Activated T-helper 9 cell treated with anti-CD3 and anti-CD28 coated beads, Interleukin-2, amount 50 U/mL, for 16 hours (primary cell): ENCODE results near the gene GLI2.

Experiments
- DNase-seq: peaks from one replicate; pipeline ENCODE4 v3.0.0-alpha.2; 2020; ENCODE audit warnings: low read depth

Gene GLI2

DNA sequence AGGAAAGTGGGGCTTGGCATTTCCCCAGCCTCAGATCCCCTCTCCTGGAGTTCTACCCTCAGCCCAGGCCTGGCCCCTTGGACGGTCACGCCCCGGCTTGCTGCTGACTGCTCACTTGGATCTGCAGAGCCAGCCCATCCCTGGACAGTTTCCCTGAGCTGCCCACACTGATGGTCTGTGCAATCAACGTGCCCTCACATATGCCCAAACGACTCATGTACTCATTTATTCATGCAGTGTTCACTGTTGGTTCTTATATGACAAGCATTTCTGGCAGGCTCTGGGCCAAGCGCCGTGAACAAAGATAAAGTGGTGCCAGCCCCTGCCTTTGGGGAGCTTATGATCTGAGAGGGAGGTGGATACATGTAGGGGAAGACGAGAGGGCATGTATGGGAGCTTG, 20.3 kb upstream of the GLI2 start:
- DNase-seq = no peak

GRCh38 chr2:120715941-120716340, 19.7 kb upstream of the GLI2 start:
- no peak for DNase-seq

DNA sequence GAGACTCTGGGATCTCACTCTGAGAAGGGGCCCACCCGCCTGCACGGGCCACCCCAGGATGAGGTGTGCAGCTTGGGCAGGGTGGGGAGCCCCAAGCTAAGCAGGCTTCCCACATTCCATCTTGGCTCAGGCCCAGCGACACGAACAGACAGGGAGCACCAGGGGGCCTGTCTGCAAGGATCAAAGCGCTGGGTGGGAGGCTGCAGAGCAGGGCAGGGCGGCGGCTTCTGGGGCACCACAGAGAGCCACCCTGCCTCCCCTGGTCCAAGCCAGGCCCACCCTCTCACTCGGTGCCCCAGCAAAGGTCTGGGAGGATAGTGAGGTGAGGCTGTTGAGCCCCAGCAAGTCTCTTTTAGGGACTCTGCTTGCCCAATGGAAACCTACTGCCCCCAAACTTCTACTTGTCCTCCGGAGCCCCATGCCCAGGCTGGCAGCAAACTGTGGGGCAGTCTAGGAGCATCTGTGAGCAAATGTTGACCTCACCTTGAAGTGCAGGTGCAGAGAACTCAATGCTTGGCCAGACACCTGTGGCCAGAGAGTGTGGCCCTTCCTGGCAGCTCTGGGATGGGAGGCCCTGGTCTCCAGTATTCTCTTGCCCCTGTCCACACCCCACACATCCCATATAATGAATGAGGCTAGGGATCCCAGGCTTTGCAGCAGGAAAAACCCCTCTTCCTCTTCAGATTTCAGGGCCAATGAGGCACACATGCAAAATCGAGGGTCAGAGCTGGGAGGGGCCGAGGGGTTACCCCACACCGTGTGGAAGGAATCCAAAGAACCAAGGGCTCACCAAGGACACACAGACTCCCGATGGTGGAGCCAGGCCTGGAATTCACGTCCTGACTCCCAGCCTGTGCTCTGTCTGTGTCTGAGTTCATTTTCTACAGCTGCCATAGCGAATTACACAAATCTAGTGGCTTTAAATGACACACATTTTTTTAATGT, 18.8 kb upstream of the GLI2 start:
- DNase-seq = no peak

DNA sequence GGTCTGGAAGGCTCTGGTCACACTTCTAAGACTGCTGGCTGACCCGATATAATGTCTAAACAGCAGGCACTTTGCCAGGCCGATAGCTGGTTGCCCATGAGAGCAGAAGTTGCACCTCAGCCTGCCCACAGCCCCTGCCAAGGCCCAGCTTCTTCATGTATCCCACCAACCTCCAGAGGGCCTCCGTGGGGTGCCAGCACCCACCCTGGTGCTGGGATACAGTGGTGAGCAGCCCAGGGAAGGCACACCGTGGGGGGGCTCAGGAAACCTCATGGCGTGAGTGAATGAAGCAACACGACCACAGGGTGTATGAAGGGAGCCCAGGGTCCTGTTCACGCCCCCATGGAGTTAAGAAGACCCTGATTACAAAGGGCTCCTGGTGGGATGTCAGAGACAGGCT, 16.2 kb upstream of the GLI2 start:
- no peak for DNase-seq

DNA sequence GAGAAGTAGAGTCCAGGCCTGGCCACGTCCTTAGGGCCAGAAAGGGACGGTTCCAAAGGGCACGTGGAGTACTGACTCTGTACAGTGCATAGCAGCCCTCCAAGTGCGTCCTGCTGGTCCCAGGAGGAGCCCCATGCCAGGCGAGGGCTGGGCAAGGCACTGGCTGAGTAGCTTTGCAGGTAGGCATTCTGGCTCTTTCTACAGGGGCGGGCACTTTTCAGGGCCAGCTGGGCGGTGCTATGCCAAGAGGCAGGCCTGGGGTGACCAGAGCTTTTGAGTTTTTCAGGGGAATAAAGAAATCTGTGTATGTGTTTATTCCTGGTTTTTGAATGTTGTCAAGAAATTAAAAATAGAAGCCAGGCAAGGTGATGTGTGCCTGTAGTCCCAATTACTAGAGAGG, 15.4 kb upstream of the GLI2 start:
- DNase-seq = no peak

DNA sequence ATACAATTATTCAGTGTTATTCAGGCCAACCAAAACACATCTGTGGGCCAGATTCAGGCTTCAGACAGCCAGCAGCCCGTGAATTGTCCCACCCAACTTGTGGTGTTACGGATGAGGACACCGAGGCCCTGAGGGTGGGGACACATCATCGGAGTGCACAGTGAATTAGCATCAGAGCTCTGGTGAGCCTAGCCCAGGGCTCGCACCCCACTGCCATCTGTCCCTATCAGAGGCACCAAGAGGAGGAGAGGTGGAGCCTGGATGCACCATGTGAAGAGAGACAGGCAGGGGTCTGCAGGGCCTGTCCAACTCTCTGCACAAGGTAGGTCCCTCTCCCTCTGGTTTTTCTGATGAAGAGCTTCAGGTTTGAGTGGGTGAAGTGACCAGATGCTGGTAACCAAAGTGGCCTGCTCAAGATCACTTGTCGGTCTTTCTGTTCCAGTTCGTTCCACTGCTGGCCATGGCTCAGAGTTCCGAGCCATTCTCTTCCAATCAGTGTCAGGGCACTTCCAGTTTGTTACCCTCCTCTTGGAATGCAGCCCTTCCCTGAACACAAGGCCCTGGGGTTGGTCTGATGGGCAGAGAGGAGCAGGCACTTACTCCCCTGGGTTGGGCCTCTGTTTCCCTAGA, 14.8 kb upstream of the GLI2 start:
- no peak for DNase-seq

GRCh38 chr2:120722246-120722567, 13.5 kb upstream of the GLI2 start:
- no peak for DNase-seq

GRCh38 chr2:120722568-120723421, 12.9 kb upstream of the GLI2 start:
- no peak for DNase-seq

- no peak for DNase-seq
Measured at GRCh38 chr2:120726245-120726644, 9.4 kb upstream of the GLI2 start.

DNA sequence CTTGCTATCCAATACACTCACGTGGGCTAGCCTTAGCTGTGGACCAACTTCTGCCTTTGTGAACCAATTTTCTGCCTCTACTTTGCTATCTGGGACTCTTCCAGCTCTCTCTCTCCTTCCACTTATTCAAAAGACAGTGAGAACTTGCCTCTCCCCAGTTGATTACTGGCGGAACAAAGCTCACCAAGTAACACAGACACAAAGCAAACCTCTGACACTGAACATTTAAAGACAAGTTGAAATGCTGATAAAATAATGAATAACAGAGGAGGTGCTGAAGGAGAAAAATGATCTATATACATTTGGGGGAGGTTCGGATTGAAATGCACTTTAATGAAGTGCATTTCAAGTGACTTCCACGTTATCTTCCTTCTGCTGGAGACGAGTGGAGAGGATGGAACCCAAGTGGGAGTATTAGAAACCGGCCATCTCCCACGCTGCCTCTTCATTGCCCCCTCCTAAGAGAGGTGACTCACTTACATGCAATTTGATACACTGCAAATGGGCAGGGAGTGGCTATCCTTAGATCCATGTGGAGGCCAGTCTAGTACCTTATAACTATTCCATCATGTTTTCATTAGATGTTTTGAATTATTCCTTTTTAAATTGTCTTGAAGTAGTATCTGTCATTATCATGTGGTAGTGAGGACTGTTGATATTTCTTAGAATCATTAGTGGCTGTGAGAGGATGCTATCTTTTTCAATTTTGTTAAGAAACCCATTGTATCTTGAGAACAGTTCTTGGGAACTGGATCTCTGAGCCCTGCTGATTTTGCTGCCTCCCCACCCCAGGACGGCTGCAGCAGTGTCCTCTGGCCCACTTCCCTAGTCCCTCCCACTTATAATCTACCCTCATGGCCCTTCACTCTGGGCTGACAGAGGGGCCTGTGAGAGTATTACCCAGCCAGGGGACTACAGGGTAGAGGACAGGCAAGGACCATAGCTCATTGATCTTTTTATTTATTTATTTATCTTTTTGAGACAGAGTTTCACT, 6.0 kb upstream of the GLI2 start:
- DNase-seq = no peak

DNA sequence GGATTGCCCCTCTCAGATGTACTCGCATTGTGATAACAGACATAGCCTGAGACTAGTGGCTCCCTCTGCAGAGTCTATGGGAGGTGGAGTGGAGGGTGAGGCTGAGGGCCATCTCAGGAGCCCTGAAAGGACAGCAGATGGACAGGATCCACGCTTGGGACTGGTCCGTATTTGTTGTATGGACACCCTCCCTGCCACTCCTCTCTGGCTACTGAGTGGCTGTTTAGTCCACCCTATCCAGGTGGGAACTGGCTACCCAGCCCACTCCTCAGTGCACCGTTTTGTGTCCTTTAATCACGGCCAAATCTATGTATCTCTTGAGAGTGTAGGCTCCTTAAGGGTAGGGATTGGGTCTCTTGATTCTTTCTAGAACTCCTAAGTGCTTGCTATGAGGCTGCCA, 4.5 kb upstream of the GLI2 start:
- DNase-seq = no peak

GRCh38 chr2:120732506-120733237, 3.0 kb upstream of the GLI2 start:
- no peak for DNase-seq

GRCh38 chr2:120733238-120733932, 2.3 kb upstream of the GLI2 start:
- no peak for DNase-seq

DNA sequence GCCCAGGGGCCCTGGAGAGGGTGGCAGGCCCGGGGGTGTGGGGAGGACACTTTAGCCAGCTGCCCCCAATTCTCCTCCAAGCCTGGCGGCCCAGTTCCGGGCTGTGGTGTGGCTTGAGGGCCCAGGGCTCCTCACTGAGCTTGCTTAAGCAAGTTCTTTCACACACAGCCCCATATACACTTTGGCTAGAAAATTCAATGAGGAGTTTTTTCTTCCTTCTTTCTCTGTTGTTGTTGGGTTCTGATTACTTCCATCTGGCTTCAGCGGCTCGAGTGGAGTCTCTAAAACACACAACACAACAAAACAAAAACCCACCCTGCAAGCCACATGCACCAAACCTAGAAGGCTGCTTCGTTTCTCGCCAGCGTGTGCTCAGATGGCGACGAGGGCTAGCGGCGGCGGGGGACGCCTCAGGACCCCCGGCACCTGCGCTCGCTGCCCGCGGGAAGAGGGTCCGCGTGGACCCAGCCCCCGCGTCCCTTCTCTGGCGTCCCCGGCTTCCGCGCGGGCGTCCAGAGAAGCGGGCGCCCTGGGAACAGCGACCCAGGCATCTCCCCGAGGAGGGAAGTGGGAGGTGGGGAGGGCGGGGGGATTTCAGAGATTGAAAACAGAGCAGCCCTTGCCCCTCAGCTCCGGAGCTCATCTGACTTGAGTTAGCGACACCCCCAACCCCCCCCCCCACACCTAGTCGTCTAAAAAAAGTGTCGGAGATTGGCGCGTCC, 577 bp upstream of the GLI2 start:
- no peak for DNase-seq

DNA sequence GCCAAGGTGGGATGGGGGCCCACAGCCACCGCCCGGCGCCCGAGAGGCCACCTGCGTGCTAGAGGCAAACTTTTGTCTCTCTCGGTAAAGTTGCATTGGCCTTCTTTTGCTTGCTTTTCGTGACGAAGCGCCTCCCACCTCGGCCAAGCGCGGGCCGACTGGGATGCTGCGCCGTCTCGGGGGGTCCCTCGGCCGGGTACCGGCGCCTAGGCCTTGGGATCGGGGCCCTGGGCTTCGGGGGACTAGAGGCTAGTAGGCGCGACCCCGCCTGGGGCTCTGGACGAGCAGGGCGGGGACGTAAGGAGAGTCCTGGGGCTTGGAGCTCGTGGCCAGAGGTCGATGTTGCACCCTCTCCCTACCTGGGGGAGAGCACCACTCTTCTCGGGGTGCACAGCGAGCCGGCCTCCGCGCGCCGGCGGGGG, 545 bp downstream of the GLI2 start:
- DNase-seq = no peak

DNA sequence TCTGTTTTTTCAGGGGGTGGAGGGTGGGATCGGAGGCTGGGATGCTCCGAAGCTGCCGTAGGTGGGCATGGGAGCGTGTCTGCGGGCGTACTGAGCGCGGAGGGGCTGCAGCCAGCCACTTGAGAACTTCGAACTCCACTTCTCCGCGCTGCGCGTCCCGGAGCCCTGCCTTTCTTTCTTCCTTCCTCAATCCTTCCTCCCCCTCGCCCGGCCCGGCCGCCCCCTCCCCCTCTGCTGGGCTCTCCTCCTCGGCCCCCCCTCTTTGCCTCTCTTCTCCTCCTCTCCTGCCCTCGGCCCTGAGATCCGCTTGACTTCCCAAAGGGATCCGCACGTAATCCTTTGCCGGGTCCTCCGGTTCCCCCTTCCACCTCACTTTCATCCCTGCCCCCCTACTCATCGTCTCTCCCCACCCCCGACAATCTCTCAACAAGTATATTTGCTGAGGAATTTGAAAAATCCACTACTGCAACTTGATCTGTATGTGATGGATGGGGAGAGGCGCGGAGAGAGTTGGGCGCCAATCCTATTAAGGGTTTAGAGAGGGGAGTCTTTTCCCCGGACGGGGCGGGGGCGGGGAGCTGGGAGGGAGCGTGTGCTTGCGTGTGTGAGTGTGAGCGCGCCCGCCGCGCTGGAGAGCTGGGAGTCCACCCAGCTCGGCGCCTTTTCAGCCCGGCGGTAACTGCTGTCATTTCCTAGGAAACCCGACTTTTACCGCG, 1.1 kb downstream of the GLI2 start:
- DNase-seq = no peak

DNA sequence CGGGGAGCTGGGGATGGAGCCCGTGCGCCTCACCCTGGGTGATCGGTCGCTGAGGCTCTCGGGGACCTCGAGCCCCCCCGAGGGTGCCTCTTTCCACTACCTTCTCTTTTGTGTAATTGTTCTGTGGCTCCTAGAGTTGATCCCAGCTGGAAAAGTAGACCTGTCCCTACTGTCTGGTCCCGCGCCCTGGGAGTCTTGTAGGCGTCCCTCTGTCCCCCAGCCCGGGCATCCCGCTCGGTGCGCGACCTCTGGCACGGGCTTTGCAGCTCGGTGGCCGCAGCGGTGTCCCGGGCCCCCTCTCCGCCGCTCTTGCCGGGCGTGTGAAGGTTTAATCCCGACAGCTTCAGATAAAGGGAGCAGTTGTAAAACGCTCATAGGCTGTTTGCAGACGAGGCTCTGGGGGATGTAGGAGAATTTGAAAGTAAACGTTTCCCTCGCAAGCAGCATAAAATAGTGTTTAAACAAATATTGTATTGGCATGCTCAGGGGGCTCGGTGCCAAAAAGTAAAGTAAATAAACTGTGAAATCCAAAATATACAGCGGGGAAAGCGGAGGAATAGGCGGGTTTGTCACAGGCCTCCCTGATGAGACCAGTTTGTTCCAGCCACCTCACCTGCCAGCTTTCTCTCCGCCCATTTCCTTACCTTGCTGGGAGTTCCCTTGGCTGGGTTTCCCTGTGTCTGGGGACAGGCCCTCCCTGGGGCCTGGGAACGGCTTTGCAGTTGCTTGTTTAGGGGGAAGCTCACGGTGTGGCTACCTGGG, 1.9 kb downstream of the GLI2 start:
- no peak for DNase-seq

DNA sequence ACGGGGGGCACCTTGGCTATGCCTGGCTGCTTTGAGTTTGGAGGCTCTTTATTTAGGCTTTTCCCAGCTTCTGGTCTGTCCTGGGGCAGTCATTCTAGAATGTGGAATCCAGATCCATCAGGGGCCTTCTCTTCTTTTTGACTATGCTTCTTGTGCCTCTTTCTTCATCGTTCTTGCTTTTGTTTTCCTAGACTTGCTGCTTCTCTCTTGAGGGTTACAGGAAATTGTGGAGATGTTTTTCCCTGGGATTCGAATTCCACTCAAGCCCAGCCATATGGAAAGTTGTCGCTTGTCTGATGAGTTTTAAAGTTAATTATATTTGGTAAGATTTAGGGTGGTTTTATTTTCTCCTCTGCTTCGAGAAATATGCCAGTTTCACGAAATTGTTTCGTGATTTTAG, 2.4 kb downstream of the GLI2 start:
- DNase-seq = no peak
